ENCODE results near the gene RAD18.

DNA sequence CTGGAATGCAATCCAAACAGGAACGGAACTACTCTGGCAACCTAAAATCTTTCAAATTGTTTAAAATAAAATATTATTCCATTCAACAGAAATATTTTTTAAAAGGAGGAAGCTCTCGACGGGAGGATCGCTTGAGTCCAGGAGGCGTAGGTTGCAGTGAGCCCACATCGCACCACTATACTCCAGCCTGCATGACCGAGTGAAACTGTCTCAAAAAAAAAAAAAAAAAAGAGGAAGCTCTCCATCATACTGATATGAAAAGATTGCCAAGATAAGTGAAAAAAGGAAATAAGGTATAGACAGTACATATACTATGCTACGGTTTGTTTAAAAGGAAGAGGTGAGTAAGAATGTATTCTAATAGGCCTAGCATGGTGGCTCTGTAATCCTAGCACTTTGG, 3.6 kb downstream of the RAD18 start:
- TF ChIP-seq CTCF (IDR thresholded peaks at IDR 0.05; ENCODE audit: low read length): no peak
- no peak for TF ChIP-seq EZH2 (IDR thresholded peaks at IDR 0.05; ENCODE audit: borderline replicate concordance, low read length)

Measured in OCI-LY1 (cell line).